HL-60/S4 (cell line): ENCODE data around the gene CERKL.

Experiments
- in situ Hi-C: fragments of 300-500 bp; cut with MboI; formaldehyde crosslinking; loops from 2 replicates; pipeline ENCODE4 v1.14.3; 2022; ENCODE audit warnings: low sequenced_read_pairs

CERKL gene

DNA sequence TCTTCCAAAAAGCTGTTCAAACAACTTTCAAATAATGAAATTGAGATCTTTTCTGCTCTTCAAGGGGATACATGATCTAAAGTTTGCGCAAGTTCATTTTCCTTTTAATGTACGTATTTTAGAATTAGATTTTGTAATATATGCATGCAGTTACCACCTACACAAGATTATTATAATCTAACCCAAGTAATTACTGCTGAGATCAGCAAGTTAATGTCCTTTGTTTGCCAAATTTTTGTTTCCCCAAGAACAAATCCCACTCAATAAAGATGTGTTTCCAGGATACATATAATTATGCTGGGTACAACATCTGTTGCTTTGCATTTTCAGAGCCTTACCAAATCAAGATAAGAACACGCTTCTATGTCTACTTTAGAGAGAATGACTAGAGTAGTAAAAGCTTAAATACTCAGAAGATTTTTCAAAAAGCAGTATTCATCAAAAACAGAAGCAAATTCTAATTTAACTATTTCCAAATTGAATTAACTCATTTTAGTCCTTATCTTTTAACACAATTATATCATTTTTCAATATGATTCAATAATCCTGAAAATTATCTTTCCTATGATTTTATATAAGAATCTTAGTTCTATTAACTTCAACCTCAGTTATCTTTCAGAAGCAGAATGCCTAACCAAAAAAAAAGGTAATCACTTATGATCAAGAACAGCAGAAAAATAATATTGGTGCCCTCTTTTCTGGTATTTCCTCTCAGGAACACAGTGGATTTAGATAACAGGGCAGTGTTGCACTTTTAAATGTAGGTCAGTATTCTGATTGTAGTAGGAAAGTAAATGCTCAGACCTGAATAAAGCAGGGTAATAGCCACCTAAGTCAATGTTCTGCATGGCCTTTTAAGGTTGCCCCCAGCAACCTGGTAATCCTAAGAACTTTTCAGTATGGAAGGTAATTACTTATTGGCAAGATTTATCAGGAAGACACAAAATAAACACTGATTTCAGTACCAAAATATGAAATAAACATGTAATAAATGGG is 28.0 kb downstream of the CERKL start:
- in situ Hi-C loops: no loop called here

DNA sequence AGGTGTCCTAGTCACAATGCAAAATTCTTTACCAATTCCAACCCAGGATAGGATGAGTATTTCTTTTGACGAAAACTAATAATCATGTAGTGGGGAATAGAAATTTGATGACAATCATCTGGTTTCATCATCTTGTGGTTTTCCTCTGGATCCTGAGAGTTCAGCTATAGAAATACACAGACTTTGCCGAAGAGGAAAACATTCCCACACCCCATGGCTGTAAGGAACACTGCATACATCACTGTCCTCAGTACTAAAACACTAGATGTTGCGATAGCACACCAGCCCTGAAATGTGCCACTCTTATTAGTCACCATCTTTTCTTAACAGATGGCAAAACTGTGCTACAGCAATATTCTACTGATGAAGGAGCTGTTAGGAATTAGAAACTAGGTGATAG is 29.4 kb downstream of the CERKL start:
- in situ Hi-C loops: no loop called here

DNA sequence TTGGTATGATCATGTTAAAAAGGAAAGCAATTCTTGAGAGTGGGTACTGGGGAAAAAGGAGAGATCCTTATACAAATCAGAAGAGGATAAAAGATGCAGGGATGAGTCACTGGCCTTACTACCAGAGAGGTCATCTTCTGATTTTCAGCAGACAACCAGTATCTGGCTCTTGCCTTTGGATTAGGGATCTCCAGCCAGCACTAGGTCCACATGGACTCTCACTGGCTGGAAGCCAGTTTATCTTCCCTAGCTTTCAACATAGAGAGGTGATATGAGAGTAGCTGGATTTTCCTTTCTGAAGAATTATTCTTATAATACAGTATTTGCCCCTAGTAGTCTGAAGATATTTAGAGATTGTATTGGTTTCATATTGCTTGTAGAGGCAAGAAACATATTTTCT is 30.2 kb downstream of the CERKL start:
- in situ Hi-C loops: no loop called here

DNA sequence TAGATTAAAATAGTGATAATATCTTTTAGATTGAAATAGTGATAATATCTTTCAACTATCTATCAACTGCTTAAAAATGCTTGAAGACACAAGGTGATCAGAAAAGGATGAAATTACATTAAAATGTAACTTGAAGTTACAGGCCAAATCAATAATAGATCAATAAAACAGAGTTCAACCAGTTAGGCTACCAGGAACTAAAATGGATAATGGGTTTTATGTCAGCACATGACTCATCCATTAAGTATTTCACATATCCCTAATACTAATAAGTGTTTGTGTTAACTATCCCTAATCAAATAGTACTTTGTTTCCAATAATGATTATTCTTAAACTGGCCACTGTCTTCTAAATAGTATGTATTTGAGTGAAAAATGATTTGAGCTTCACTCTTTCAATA is 33.7 kb downstream of the CERKL start:
- in situ Hi-C loops: no loop called here

DNA sequence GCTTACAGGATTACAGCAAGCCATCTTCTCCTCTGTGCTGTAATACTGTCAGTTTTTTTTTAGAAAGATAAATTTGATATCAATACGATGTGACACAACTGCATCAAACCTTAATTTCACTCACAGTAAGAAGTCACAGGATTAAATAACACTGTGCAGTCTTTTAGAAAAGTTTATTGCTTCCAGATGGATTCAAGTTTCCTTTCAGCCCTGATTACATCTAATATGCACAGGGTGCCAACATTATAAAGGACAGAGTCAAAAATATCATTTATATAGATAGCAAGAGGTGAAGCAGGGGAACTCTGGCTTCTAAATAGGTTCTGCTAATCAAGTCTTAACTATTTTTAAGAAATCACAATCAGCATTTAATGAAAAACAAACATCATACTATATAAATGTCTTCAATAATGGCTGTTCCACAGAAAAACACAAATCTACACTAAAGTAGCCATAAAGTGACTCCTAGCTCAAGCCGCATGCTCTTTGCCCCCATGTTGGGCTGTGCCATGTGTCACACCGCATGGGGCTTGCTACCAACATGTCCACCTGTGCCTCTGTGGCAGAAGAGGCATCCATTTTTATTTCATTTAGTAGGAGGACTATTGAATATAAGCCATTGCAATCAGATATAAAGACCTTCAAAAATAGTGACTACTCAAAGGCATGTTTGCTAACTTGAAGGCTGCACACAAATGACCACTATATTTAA is 35.0 kb downstream of the CERKL start:
- in situ Hi-C loops: no loop called here

DNA sequence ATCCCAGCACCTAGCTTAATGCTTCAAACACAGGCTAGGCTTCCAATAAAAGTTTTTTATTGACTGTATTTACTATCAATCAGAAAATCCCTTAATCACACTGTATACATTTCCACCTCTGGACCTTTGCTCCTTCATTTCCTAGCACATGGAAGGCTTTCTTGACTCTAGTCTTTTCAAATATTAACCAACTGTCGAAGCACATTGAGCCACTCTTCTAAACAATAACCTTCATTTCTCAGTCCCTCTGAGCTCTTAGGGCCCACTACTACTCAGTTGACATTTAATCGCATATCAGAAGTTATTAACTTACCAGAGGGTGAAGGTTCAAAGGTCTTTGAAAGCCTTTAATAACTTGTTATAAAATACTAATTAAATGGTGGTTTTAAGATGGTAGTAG is 37.4 kb downstream of the CERKL start:
- in situ Hi-C loops: no loop called here

DNA sequence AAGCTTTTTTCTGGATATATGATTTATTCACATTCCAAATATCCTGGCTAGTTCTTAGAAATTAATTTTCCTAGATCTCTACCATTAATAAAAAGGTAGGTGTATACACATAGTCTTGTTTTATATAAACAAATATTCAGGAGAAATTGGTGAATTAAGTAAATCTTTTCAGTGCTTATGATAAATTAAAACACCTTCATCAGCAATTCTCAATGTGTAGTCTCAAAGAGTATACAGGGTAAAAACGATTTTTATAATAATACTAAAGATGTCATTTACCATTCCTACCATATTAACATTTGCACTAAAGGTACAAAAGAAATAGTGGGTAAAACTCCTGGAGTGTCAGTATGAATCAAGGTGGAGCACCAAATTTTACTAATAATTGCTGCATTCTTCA is 40.2 kb downstream of the CERKL start:
- in situ Hi-C loops: no loop called here

DNA sequence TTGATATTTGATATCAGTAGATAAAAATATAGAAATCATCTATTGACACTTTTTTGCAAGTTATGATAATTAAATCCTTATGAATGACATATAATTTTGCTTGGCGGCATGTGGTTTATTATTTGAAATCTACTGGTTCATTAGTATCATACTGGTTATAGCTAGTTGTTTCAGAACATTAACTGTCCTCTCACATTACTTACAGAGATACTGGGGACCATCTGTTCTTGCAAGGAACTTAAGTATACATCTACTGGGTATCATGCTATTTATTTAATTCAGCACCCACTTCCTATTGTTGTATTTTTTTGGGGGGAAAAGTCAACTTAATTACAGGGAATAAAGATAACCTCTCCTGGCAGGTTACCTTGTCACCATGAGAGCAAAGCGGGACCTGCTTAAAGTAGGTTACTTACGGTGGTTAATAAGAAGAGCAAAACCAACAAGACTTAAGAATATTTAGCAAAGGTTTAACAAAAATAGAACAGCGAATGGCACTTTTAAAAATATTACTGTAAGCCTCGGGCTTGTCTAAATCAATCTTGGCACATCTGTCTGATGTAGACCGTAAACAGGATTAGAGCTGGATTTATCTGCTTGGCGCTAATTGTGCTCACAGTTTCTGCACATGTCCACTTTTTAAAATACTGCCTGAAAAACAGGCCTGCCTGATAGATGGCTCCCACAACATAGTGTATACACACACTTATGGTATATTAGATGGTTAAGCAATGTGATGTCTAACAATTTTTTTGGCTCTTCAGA is 41.8 kb downstream of the CERKL start:
- in situ Hi-C loops: no loop called here

DNA sequence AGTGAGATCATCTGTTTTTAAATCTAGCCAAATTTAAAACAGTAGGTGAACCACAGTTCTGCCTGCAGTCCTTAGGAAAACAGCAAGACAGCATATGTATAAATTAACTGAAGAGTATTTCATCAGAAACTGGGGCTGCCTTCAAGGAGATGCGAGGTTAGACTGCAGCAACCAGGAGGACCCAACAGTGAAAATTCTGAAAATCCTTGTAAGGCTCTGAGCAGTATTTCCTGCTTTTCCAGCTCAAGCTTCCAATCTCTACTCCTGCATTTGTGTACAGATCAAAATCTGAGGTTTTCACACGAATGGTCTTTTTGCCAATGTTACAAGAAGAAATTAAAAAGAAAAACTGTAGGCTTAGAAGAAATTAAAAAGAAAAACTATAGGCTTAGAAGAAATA is 43.7 kb downstream of the CERKL start:
- in situ Hi-C loops: no loop called here

DNA sequence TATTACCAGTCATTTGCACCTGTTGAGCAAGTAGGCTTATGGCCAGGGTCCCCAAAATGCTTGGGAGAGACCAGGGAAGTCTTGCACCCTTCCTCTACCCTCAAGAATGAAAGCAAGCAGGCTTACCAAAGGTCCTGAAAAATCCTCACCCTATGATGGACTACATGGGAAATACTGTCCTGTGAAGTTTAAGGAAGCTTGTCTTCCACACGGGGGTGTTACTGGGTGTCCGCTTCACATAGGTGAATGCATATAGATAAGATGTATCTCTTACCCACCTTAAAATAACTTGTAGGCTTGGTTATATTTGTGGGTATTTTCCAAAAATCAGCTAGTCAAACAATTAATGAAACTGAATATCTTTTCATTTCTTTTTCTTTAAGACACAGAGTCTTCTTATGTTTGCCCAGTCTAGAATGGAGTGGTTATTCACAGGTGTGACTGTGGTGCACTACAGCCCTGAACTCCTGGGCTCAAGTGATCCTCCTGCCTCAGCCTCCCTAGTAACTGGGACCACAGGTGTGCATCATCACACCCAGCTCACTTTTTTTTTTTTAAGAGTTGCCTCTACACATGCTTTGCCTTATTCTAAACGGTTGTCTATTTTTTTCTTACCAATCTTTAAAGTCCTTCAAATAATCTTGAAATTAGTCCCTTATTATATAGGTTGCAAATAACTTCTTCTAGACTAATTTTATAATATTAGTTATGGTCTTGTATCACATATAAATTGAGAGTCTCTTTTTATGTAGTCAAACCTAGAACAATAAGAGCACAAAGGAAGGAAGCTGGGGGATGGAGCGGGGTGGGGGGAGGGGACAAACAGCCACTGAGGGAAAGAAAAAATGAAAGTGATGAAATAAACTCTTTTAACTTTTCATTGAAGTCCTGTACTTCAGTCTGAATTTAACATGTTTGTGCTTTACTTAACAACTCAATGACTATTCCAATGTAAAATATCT is 49.0 kb downstream of the CERKL start:
- in situ Hi-C loops: no loop called here

DNA sequence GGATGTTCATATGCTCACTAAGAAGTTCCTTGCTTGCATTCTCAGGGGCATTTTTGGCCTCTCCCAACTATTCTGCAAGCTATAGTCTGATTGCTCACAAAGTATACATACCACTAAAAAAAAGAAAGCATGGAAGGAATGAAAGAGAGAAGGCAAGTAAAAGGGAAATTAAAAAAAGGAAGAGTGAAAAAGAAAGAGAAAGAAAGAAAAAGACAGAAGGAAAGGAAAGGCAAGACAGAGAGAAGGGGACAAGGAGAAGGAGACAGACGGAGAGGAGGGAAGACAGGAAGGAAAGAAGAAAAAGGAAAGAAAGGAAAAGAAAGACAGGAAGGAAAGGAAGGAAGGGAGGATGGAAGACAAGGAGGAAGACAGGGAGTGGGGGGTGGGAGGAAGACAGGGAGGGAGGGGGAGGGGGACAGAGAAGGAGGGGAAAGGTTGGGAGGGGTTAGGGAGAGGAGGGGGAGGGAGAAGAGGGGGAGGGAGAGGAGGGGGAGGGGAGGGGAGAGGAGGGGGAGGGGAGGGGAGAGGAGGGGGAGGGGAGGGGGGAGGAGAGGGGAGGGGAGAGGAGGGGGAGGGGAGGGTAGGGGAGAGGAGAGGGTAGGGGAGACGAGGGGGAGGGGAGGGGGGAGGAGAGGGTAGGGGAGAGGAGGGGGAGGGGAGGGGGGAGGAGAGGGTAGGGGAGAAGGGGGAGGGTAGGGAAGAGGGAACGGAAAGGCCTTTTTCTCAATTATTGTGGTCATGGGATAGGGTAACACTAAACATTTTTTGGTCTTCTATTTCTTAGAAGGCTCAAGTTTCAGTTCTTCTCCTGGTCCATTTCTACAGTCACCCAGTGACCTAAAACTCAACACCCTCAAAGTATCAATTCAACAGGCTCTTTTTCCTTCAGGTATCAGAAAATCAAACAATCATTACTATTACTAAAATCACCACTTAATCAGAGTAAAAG is 50.7 kb downstream of the CERKL start:
- in situ Hi-C loops: no loop called here

DNA sequence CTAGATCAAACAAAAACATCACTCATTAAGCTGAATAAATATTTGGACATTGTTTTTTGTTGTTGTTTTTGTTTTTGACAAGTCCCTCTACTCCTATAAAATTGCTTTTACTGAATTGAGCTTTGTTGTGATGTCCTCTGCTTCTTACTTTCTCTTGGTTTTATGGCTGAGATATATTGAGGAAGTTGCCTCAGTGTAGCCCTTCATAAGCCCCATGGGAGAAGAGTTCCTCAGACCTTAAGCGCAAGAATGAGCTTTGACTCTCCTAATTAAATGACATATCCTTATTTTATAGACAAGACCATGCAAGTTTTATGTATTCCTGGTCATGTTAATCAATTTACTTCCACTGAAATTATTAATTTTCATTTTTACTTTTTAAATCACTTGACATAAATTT is 54.9 kb downstream of the CERKL start:
- in situ Hi-C loops: no loop called here

DNA sequence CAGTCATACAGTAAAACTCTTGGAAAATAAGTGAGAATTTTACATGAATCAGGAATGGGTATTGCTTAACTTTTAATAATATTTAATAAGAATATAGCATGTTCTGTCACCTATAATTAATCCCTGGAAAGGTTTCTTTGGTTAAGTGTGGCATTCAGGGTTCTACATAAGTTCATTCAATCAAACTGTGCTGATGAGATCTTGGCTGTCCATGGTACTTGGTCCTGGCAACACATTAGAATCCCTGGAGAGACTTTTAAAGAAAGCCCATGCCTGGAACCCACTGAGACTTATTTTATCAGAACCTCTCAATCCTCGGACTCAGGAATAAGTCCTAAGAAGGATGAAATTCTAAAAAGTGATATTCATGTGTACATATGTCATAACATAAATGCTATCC is 60.3 kb downstream of the CERKL start:
- in situ Hi-C loops: no loop called here

DNA sequence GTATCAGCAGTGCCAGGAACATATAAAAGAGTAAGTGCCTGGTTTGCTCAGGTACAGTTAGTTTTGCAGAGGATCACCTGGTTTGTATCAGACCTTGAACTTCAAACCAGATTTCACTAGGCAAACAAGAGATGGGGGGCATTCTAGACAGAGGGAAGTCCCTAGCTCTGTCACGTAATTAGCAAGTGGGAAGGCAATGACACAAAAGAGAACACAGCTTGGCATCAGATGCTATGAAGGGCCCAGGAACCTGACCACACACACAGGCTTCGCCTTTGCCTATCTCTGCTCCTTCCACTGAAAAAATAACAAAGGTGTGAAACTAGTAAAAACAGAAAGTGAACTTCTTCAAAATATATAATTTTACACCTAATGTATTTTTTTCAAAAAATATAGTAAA is 62.6 kb downstream of the CERKL start:
- in situ Hi-C loops: no loop called here

DNA sequence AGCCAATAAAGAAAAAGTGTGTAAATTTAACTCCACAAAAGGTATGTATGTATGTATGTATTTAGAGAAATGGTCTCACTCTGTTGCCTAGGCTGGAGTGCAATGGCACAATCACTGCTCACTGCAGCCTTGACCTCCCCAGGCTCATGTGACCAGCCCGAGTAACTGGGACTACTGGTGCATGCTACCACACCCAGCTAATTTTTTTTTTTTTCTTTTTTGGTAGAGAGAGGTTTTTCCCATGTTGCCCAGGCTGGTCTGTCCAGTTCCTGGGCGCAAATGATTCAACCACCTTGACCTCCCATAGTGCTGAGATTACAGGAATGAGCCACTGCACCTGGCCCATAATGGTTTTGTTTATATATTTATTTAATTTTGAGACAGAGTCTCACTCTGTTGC is 67.1 kb downstream of the CERKL start:
- in situ Hi-C loops: no loop called here

DNA sequence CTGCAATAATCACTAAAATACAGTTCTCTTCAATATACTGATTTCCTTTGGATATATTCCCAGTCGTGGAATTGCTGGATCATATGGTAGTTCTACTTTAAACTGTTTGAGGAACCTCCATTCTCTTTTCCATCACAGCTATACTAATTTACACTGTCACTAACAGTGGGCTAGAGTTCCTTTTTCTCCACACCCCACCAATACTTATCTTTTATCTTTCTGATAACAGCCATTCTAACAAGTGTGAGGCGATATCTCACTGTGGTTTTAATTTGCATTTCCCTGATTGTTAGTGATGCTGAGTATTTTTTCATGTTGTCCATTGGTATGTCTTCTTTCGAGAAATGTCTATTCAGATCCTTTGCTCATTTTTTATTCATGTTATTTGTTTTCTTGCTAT is 68.4 kb downstream of the CERKL start:
- in situ Hi-C loops: no loop called here

DNA sequence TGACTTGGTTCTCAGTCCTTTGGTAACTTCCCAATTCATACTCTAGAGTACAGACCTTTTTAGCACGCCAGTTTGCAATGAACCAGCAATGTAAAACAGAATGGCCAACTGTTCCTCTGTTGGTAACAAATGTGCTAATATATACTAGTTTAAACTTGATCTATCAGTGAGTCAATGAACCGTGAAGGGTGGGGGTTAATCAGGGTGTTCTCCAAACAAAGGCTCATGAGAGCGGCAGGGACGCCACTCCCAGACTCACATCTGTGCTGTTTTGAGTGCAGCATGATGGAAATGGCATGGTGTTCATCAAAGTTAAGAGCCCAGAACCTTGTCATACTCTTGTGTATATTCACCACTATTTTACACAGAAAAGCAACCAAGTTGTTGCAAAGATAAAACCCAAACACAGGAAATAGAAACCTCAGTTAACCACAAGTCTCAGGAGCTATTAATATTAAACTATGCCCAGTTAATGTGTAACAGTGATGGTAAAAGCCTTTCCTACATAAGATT is 70.3 kb downstream of the CERKL start:
- in situ Hi-C loops: no loop called here

DNA sequence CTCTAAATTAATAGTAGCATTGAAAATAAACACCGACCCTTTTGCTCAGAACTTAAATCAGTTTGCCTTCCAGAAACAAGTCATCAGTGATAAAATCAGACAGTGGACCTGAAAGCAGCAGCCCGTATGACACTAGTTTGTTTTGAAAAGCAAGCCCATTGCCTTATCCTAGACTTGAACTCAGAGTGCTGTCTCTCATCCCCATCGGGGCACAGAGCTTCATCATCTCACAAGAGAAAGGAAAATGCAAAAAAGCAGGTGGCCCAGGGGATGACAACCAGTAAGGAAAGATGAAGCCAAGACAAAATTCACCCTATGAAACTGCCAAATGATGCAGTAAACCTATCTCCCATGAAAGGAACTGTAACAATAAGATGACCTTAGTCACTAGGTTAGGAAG is 71.2 kb downstream of the CERKL start:
- in situ Hi-C loops: no loop called here

DNA sequence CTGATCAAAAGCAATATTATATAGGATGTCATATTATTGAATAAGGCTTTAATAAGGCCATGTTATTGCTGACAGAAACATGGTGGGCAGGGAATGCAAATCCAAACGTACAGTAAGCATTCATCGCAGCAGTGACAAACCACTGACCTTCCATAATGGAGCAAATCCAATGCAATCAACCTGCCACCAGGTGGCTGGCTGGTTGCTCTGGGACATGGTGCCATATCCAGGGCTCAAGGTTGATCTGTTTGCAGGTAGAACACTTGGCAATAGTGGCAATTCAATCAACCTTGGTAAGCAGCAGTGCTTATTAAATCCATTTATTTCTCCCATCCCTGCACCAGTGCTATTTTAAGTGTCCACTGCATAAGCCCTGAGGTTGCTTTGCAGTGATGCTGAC is 75.4 kb downstream of the CERKL start:
- in situ Hi-C loops: no loop called here
